GM21825 (cell line): Measurements from ENCODE around the gene NKAIN1.
"Not testable (repeated sequence)": the region's sequence is repeated elsewhere in the genome, so short reads cannot be mapped to it uniquely, and the experiment has no call there.

Source experiments
- ATAC-seq: cut with Tn5 transposase; IDR thresholded peaks from one replicate; pipeline ENCODE4 v1.9.1; 2021; ENCODE audit warnings: mild to moderate bottlenecking, moderate library complexity; ENCODE audit not compliant: unreplicated experiment

NKAIN1 gene

DNA sequence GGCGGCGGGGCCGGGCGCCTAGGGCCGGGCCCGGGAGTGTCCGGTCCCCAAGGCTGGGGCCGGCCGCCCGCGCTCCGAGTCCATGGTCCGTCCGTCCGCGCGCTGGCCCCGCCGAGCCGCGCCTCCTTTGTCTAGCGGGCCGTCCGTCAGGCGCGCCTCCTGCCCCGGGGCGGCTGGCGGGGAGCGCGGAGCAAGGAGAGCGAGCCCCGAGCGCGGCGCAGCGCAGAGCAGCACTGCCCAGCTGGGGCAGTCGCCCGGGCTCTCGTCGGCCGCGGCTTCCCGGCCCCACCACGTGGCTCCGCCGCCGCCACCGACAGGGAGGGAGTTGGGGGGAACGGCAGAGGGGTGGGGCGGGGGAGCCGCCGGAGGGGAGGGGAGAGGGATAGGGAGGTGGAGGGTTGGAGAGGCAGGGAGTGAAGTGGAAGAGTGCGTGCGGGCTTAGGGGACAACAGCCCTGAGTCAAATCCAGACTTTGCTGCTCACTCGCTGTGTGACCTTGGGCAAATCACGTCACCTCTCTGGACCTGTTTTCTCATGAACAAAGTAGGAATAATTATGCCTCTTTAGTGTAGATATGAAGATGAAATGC is at the start of gene NKAIN1:
Gene NKAIN1, minus strand, starts transcription at position 235 of the 589 bp plus-strand sequence. CDS start 340 bp downstream, outside the sequence.
- no peak for ATAC-seq

DNA sequence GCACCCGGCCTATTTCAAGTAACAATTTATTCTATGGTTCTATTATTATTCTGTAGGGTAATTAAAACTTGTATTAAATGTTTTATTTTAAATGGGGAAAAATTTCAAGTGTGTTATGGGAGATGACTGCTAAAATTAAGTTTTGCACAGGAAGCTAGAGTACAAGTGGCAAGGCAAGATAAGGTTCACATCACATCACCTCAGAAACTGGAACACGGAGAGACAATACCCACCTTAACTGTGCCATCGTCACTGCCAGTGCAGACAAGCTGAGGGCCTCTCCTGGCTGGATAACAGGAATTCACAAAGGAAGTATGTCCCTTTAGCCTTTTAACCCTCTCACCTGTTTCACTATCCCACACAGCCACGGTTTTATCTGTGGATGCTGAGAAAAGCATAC is 49.3 kb upstream of the NKAIN1 start:
- no peak for ATAC-seq

DNA sequence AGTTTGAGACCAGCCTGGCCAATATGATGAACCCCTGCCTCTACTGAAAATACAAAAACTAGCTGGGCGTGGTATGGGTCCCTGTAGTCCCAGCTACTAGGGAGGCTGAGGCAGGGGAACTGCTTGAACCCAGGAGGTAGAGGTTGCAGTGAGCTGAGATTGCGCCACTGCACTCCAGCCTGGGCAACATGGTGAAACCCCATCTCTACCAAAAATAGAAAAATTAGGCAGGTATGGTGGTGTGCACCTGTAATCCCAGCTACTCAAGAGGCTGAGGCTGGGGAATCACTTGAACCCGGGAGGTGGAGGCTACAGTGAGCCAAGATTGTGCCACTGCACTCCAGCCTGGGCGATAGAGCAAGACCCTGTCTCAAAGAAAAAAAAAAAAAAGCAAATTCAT is 48.1 kb upstream of the NKAIN1 start:
- ATAC-seq = not testable (repeated sequence)

DNA sequence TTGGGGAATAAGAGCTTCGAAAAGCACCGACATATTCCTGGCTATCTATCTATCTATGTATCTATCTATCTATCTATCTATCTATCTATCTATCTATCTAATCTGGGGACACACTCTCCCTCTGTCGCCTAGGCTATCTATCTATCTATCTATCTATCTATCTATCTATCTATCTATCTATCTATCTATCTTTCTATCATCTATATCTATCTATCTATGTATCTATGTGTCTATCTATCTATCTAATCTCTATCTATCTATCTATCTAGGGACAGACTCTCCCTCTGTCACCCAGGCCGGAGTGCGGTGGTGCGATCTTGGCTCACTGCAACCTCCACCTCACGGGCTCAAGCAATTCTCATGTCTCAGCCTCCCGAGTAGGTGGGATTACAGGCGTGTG is 42.7 kb upstream of the NKAIN1 start:
- ATAC-seq = not testable (repeated sequence)

DNA sequence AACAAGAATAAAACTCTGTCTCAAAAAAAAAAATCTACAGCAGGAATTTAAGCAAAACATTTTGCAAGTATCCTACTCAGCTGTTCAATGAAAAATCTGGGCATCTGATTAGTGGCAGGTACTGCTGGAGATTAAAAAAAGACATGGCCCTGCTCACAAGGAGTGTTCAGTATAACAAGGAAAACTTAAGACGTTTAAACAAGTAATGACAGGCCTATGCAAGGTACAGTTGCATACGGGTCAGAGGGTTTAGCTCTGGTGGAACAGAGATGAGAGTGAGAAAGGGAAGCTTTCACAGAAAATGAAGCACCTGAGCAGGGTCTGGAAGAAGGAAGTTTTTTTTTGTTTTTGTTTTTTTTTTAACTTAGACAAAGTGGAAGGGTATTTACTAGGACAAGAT is 33.9 kb upstream of the NKAIN1 start:
- ATAC-seq = no peak

DNA sequence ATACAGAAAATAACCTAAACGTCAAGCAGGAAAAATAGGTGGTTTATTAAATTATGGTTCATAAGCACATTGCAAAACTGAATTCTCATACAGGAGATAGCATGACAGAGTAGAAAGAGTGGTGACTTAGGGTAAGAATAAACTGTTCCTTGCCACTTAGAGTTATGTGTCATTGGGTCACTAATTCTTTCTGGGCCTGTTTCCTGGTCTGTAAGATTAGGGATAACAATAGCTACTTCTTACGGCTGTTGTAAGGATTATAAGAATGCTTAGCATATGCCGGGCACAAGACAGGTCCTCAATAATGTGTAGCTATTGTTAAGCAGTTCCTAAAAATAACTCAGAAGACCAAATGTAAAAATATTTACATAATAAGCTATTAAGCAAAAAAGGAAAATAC is 32.7 kb upstream of the NKAIN1 start:
- no peak for ATAC-seq

DNA sequence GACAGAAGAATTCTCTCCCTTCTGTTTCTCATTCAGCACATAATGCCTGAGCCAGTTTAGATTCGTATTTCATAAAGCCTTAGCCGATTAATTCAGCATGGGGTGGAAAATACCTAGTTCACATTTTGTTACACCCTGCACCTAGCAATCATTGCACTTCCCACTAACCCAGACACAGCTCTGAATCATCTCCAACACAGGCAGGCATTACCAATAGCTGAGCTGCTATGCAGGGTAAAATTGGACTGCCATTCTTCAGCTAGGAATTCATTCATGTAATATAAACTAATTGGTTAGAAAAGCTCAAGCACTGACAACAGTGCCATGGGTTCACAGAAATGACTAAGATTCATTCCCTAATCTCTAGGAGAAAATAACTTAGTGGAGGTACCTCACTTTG is 26.9 kb upstream of the NKAIN1 start:
- no peak for ATAC-seq

DNA sequence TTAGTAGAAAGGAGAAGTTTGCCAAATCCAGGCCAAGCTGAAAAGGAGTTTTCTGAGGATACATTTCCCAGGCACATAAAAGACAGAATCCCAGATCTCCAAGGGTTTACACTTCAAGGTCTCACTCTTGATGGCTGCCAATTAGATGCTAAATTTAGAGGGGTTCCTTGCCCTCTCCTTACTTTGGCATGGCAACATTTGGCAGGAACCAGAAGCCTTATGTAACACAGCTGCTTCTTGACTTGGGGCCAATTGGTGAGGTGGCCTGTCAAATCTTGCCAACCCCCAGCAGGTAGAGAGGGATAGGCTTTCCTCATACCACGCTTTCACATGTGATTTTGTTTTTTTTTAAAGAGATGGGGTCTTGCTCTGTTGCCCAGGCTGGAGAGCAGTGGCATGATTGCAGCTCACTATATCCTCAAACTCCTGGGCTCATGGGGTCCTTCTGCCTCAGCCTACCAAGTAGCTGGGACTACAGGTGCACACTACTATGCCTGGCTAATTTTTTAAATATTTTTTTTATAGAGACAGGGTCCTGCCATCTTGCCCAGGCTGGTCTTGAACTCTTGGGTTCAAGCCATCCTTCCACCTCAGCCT is 25.2 kb upstream of the NKAIN1 start:
- ATAC-seq = no peak

DNA sequence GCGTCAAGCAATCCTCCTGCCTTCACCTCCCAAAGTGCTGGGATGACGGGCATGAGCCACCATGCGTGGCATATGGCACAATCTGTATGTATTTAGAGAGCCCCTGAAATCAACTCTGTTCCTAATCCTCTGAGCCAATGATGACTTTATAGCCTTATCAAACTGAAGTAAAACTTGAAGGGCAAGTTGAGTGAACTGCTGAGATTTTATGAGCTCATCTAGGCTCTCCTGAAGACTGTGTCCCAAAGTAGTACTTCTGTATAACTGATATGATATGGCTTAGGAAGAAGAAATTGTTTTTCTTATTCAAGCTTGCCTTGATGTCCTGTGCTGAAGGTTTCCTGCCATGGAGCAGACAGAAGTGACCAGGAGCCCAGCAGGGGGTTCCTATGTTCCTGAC is 23.7 kb upstream of the NKAIN1 start:
- ATAC-seq = no peak

DNA sequence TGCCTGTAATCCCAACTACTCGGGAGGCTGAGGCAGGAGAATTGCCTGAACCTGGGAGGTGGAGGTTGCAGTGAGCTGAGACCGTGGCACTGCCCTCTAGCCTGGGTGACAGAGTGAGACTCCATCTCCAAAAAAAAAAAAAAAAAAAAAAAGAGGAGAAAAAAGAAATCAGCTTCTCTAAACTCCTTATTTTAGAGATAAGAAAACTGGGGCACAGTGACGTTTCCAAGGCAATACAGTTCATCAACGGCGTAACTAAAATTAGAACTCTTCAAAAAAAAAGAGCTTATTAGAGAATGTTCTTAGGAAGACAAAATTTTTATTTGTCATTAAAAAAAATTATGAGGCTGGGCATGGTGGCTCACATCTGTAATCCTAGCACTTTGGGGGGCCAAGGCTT is 22.7 kb upstream of the NKAIN1 start:
- ATAC-seq = not testable (repeated sequence)

DNA sequence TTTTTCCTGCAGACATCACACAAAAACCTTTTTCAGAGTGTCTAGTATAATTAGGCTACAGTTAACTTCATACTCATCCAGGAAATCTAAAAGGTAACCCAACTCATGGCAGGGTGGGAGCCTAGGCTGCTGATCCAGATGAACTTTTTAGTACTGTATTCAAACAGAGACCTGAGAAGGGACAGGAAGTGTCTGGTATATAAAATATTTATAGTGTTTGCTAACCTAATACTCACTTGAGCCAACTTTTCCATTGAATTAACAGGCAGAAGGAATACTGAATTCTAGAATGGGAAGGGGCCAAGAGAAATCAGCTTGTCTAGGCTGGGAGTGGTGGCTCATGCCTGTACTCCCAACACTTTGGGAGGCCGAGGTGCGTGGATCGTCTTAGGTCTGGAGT is 22.2 kb upstream of the NKAIN1 start:
- no peak for ATAC-seq

DNA sequence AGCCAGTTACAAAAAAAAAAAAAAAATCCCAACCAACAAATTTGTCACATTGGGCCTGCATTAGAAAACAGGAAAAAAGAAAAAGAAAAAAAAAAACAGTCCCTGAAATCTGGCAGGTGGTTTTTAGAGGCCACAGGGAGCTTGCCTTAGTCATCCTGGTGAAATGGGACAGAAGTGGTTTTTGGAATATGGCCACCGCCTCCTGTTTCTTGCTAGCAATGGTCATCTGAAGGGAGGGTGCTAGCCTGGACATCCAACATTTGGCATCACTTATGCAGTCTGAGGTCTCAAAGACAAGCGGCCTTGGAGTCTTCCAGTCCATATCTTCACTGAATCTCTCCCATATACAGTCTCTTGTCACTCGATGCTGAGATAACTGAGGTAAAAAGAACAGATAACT is 20.1 kb upstream of the NKAIN1 start:
- ATAC-seq = no peak

DNA sequence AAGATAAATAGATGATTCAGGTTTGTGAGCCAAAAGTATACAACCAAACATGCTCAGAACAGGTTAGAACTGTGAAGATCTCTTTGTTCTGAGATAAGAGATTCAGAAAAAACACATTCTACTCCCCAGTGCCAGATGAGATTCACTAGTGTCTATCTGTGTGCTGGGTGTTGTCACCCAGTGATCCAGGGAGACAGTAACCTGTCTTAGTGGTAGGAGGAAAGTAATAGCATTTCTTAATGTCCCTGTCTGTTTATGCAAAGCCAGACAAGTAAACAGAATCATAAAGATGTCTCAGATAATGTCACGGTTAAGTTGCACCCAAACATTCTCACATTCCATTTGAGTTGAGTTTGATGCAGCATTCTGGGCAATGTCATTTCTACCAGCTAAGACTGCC is 18.9 kb upstream of the NKAIN1 start:
- ATAC-seq = no peak

DNA sequence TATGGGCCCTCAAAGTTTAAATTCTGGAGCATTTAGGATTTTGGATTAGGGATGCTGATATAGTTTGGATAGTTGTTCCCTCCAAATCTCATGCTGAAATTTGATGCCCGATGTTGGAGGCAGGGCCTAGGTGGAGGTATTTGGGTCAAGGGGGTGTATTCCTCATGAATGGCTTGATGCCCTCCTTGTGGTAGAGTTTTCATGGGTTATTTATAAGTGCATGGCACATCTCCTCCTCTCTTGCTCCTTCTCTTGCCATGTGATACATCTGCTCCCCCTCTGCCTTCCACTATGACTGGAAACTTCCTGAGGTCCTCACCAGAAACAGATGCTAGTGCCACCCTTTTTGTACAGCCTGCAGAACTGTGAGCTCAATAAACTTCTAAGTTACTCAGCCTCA is 17.5 kb upstream of the NKAIN1 start:
- ATAC-seq = no peak

DNA sequence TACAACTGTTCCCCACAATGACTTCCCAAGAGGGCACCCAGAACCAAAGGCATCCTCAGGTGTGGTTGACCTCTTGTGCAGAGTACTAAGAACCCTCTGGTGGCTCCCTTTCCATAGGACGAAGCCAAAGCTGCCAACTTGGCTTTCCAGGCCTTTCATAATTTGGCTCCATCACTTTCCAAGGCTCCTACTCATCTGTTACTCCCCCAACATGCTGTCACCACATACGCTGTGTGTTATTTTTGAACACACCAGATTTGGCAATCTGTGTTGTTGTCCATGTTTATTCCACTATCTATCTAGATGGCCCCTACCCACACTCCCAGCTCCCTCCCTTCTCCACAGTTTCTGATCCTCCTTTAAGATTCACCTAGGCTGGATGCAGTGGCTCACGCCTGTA is 10.2 kb upstream of the NKAIN1 start:
- ATAC-seq = no peak

DNA sequence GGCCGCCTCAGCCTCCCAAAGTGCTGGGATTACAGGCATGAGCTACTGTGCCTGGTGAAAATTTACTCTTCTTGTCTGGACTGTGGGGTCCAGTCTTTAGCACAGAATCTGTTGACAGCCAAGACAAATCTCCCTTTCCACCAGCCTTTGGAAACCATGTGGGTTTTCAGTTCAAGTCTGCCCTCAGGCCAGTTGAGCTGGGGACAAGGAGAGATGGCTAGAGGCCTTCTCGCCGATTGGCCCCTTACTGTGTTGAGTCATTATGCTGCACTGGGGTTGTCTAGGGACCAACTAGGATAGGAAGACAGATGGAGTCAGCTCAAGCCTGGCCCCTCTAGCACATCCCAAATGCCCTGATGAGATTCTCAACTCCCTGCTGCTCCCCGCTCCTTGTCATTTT is 8.6 kb upstream of the NKAIN1 start:
- no peak for ATAC-seq

DNA sequence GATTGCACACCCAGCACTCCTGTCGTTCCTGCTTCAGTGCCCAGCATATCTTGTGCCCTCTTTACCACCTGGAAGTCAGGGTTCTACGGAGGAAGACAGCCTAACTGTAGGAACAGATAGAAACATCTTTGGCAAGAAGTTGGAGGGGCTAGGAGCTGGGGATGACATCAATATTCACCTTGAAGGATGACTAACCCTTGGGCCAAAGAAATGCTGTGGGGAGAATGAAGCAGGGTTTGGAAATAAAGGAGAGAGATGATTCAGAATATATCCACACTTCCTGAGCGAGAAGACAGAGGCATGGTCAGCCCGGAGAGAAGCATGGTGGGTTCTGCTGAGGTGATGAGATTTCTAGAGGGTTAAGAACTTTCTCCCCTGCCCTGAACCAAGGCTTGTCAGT is 4.6 kb upstream of the NKAIN1 start:
- ATAC-seq = no peak

DNA sequence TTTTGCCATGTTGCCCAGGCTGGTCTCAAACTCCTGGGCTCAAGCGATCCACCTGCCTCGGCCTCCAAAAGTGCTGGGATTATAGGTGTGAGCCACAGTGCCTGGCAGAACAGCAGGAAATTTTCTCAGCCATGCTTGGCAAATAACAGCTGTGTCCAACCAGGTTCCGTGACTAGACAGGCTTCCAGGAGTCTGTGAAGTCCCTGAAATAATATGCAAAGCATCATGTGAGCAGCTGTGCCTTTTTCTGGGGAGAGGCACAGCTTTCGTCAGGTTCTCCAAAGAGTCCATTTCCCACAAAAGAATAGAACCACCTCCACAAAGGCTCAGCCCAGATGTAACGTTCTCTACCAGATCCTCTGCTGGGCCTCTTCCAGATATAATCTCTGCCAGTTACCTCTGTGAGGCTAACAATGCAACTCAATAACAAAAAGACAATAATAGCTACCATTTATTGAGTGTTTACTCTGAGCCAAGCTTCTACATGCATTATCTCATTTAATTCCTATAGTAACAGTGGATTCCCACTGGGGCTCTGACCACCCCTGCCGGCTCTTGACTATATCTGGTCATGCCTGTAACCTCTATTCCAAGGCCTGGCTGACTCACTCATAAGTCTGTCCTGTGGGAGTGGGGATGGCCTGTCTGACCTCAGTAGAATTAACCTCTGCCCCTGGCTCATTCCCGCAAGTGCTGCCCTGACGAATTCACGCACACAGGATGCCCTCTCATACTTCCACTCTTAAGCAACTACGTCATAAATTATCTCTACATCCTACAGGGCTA is 4.0 kb upstream of the NKAIN1 start:
- ATAC-seq = no peak

DNA sequence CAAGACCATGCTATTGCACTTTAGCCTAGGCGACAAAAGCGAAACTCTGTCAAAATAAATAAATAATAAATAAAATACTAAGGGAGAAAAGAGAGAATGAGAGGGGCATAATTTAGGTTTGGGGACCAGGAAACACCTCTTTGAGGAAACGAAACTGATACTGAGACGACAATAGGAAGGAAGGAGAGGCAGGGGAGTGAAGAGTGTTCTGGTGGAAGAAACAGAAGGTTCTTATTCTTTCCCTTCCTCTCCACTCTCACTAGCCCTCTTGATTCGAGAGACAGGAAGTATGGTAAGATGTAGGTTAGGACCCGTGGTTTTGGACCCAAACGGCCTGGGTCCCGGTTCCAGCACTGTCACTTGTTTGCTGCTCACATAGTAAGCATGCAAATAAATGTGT is 1.6 kb upstream of the NKAIN1 start:
- no peak for ATAC-seq

DNA sequence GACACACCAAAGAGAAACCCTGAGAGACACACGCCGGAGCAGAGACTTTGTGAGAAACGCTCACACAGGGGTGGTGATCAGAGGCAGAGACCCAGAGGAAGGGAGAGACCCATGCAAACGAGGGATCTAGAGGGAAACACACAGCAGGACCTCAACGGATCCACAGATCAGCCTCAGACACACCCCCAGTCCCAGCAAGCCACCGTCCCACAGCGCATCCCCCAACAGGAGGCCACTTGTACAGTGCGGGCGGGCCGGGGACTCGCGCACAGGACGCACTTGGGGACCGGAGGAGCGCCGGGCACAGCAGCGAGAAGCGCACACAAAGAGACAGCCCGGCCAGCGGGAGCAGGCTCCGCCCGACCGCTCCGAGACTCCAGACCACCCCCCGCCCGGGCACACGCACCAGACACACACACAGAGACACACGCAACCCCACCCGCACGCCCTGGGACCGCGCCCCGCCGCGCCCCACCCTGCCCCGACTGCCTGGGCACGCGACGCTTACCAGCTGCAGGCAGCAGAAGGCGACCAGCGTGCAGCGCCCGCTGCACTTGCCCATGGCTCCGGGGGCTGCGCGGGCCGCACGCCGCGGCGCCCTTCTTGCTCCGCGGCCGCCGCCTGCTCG is 587 bp downstream of the NKAIN1 start:
- ATAC-seq = no peak

DNA sequence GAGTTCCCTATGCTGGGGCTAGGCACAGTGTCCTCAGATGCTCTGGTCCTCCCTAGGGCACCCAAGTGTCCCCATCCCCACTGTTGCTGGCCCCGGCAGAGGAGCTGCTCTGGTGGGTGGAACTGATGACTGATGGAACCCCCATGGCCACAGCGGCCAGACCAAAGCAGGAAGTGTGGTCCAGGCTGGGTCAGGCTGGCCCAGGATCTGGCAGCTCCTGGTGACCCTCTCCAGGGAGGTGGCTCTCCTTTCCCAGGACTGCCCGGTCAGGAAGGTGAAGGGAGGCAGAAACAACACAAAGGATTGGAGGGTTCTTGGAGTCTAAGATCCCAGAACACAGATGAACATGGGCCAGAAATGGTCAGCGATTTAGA is 1.1 kb downstream of the NKAIN1 start:
- no peak for ATAC-seq

DNA sequence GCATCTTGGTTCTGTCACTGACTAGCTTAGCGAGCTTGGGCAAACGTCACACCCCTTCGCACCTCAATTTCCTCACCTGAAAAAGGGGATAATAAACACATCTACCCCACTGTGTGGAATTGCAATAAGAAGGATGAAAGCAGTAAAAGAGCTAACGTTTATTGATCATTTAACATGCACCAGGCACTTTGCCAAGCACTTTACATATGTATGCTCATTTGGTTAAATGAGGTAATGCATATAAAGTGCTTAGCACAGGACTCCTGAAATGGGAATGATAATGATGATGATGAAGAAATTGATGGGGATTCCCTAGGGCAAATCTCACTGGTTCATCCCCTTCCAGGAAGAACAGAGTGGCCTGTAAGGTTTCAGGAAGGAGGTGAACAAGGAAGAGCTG is 4.8 kb downstream of the NKAIN1 start:
- ATAC-seq = no peak
